Stimulated activated CD8-positive, alpha-beta memory T cell treated with anti-CD3 and anti-CD28 coated beads, Interleukin-4, amount 100 ng/mL, for 24 hours (primary cell): Measurements from ENCODE around the gene PSEN1.
"Not testable (repeated sequence)": the region's sequence is repeated elsewhere in the genome, so short reads cannot be mapped to it uniquely, and the experiment has no call there.

Experiments used
- DNase-seq: peaks from one replicate; pipeline ENCODE4 v3.0.0-alpha.2; 2020; ENCODE audit warnings: low read depth

Gene PSEN1

DNA sequence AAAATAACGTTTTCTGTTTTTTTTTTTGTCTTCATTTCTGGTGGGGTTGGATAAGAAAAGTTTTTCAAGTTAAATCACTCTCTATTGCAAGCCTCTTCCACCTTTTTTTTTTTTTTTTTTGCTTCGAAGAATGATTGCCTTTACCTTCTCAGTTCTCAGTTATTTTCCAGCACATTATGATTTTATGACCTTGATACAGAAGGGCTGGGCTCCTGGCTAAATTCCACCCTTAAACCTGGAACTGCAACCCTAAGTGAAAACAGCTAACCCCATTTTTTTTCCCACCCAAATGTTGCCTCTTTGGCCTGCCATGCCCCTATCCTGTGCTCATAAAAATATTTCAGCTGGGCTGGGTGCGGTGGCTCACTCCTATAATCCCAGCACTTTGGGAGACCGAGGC is 31.4 kb downstream of the PSEN1 start:
- no peak for DNase-seq

DNA sequence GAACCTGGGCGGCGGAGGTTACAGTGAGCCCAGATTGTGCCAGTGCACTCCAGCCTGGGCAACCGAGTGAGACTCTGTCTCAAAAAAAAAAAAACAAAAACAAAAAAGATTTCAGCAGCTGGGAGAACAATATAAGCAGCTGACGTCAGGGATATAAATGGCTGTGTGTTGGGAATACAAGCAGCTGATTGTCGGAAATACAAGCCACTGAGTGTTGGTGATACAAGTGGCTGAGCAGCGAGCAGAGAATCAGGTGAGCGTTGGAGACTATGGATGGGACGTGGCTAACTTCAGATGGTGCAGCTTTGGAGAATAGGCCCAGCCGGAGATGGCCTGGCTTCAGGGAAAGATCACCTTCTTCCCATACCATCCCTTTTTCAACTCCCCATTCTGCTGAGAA is 32.0 kb downstream of the PSEN1 start:
- DNase-seq, result no peak

DNA sequence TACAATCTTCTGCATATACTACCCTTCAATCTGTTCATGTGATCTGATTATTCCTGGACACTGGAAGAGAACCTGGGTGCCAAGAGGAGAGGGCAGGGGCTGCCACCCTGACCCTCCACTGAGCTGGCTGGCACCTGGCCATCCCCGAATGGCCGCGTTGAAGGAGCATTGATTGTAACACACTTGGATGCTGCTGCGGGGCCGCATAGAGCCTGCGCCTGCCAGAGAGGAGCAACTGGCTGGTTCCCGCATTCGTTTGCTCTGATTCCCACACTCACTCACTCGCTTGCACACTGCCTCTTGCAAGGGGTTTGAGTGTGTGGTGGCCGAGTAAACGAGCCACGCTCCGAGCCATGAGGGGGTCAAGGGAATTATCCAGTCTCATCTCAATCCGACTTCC is 32.4 kb downstream of the PSEN1 start:
- no peak for DNase-seq

DNA sequence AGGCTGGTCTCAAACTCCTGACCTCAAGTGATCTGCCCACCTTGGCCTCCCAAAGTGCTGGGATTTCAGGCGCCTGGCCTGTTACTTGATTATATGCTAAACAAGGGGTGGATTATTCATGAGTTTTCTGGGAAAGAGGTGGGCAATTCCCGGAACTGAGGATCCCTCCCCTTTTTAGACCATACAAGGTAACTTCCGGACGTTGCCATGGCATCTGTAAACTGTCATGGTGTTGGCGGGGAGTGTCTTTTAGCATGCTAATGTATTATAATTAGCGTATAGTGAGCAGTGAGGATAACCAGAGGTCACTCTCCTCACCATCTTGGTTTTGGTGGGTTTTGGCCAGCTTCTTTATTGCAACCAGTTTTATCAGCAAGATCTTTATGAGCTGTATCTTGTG is 33.5 kb downstream of the PSEN1 start:
- DNase-seq, result not testable (repeated sequence)

DNA sequence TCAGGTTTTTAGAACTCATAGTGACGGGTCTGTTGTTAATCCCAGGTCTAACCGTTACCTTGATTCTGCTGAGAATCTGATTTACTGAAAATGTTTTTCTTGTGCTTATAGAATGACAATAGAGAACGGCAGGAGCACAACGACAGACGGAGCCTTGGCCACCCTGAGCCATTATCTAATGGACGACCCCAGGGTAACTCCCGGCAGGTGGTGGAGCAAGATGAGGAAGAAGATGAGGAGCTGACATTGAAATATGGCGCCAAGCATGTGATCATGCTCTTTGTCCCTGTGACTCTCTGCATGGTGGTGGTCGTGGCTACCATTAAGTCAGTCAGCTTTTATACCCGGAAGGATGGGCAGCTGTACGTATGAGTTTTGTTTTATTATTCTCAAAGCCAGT is 34.4 kb downstream of the PSEN1 start:
- DNase-seq, result no peak

DNA sequence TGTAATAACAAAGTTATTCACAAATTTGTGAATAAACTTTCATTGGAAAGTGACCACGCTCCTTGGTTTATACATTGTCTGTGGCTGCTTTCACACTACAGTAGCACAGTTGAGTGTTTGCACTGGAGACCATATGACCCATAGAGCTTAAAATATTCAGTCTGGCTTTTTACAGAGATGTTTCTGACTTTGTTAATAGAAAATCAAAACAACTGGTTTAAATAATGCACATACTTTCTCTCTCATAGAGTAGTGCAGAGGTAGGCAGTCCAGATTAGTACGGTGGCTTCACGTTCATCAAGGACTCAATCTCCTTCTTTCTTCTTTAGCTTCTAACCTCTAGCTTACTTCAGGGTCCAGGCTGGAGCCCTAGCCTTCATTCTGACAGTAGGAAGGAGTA is 36.2 kb downstream of the PSEN1 start:
- no peak for DNase-seq

DNA sequence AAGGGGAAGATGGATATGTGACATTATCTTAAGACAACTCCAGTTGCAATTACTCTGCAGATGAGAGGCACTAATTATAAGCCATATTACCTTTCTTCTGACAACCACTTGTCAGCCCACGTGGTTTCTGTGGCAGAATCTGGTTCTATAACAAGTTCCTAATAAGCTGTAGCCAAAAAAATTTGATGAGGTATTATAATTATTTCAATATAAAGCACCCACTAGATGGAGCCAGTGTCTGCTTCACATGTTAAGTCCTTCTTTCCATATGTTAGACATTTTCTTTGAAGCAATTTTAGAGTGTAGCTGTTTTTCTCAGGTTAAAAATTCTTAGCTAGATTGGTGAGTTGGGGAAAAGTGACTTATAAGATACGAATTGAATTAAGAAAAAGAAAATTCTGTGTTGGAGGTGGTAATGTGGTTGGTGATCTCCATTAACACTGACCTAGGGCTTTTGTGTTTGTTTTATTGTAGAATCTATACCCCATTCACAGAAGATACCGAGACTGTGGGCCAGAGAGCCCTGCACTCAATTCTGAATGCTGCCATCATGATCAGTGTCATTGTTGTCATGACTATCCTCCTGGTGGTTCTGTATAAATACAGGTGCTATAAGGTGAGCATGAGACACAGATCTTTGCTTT is 36.9 kb downstream of the PSEN1 start:
- no peak for DNase-seq

DNA sequence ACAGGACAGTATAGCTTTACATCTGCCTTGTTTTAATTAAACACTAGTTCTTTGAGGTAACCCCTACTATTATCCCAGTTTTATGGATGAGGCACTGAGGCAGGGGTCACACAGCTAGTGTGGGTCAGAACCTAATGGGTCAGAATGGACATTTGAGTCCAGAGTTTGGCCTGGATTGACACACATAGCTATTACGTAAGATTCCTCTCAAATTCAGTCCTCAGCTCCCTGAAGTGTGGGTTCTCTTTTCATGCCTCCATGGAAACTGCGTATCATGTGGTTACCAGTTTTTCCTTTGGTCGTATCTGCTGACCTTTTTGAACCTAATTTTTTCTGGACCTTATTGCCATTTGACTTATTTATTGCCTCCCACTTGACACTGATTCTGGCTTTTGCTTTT is 40.4 kb downstream of the PSEN1 start:
- DNase-seq, result no peak

DNA sequence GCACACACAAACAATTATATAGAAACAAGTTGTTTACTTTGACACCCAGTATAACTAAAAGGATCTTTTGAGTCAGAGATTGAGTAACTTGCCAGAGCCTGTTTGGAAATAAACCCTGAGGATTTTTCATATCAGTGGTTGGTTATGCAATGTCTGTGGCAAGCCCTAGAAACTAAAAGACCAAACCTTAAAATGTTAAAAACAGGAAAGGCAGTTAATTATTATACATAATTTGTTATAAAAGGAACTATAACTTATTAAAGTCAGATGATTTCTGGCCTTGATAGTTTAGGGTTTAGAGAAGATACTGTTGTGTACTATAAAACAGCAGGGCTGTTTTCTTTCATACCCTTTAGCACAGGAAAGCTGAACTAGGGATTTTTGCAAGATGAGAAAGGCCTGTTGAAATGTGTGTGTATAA is 44.1 kb downstream of the PSEN1 start:
- DNase-seq, result no peak

DNA sequence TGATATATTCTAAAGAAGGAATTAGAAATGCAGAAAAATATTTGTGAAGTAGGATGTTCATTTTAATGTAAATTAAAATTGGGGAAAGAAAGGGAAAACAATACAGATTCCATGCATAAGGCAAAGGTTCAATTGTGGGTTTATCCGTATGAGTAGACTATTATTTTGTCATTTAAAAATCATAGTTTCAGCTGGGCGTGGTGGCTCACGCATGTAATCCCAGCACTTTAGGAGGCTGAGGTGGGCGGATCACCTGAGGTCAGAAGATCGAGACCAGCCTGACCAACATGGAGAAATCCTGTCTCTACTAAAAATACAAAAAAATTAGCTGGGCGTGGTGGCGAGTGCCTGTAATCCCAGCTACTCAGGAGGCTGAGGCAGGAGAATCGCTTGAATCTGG is 44.7 kb downstream of the PSEN1 start:
- not testable (repeated sequence) for DNase-seq

DNA sequence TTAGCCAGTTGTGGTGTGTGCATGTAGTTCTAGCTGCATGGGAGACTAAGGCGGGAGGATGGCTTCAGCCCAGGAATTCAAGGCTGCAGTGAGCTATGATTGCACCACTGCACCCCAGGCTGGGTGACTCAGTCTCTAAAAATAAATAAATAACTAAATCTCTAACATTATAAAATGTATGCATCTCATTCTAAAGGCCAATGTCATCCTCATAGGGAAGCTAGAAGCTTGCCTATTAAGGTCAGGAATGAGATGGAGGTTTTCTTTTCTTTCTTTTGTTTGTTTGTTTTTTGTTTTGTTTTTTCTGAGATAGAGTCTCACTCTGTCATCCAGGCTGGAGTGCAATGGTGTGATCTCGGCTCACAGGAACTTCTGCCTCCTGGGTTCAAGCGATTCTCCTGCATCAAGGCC is 52.2 kb downstream of the PSEN1 start:
- DNase-seq, result no peak

DNA sequence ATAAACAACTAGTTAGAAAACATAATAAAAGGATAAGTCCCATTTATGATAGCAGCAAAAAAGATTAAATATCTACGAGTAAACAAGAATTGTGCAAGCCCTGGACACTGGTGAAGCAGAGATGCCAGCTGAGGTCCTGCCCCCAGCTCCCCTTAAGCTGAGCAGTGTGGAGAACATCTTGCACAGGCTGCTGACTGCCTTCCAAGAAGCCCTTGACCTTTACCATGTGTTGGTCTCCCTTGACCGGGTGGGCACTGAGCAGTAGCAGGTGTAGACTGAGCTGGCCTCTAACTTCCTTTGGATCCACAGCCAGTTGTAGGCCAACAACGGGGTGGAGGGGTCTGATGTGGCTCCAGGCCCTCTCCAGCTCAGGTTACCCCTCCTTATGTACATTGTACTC is 53.3 kb downstream of the PSEN1 start:
- no peak for DNase-seq

DNA sequence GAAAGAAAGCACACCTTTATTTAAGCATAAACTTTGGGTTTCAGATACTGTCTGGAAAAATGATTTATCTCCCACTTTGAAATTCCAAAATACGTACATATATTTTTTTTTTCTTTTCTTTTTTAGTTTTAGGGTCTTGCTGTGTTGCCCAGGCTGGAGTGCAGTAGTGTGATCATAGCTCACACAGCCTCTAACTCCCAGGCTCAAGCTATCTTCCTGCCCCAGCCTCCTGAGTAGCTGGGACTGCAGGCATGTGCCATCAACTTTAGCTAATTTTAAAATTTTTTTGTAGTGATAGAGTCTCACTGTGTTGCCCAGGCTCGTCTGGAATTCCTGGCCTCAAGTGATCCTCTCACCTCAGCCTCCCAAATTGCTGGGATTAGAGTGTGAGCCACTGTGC is 55.1 kb downstream of the PSEN1 start:
- no peak for DNase-seq

DNA sequence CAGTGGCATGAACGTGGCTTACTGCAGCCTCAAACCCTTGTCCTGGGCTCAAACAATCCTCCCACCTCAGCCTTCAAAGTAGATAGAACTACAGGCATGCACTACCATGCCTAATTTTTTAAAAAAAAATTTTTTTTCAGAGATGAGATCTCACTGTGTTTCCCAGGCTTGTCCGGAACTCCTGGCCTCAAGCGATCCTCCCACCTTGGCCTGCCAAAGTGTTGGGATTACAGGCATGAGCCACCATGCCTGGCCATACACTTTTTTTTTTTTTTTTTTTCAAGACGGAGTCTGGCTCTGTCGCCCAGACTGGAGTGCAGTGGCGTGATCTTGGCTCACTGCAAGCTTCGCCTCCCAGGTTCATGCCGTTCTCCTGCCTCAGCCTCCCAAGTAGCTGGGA is 58.0 kb downstream of the PSEN1 start:
- DNase-seq, result not testable (repeated sequence)

DNA sequence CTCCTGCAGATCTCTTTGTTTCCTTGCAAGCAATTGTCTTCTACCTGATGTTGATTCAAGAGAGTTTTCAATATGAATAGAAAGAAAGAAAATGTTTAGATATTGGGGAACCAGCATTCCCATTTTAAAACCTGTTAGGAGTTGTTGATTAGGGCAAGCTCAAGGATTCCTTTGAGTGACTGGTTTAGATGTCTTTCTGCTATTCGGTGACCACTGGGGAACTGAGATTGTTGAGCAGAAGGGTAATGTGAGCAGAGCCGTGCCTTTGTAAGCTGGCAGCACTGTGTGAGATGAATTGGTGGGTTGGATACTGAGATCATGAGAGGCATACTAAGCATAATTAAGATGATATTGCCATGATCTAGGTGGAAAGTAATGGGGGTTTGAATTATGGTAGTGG is 61.9 kb downstream of the PSEN1 start:
- DNase-seq, result no peak

DNA sequence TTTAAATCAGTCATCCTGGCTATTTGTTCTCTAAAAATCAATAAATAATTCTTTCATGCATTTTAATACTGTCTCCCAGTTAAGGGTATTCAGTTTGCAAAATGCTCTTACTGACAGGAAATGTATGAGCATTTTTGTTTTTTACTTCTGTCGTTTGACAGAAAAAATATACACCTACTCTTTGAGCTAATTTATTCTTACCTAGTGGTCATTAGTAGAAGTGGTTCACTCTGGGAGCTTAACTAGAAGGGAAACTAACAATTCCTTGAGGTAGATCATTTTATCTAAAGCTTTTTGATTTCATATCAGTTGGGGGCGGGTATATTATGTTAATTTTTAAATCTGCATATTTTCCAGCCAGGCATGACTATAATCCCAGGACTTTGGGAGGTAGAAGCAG is 67.2 kb downstream of the PSEN1 start:
- no peak for DNase-seq

DNA sequence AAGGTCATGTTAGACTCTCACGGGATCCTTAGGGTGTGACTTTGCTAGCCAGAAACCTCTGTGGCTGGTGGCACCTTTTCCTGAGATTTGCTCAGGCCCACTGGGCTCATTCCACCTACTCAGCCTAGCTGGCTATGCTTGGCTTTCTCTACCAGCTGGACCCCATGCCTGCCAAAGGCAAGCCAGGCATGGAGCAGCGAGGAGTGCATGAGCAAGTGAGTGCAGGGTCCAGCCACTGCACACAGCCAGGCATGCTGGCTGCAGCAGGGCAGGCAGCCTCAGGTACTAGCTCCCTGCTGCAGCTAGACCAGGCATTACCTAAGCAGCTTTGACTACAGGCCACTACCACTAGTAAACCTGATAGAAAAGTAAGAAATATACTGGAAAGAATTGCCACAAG is 71.3 kb downstream of the PSEN1 start:
- no peak for DNase-seq

DNA sequence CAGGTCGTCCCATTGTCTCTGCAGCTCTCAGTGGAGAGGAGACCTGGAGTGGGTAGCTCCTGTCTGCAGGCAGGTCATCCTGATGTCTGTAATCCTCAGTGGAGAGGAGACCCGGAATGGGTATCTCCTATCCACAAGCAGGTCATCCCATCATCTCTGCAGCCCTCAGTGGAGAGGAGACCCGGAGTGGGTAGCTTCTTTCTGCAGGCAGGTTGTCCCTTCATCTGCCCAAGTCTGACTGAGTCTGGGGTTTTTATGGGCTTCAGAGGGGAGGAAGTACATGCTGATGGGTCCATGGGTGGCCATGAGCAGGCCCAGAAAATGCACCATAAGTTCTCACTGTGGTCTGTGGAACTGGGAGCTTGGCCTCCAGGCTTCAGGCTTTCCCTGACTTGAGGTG is 72.1 kb downstream of the PSEN1 start:
- no peak for DNase-seq

DNA sequence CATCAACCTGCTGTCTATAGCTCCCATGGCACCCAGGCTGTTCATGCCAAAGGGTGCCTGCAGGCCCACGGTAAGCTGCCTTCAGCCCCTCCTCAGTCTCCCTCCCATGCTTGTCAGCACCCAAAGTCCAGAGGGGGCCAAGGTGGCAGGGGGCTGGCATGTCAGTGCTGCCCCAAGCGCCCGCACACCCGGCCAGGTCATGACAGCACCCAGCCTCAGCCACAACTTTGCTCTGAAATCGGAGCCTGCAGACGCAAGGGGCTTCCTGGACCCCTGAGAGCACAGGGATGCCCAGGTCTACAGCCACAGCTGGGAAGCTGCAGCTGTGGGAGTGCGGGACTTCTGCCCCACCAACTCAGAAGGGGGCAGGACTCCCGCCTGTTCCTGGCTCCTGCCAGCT is 72.5 kb downstream of the PSEN1 start:
- DNase-seq, result no peak

DNA sequence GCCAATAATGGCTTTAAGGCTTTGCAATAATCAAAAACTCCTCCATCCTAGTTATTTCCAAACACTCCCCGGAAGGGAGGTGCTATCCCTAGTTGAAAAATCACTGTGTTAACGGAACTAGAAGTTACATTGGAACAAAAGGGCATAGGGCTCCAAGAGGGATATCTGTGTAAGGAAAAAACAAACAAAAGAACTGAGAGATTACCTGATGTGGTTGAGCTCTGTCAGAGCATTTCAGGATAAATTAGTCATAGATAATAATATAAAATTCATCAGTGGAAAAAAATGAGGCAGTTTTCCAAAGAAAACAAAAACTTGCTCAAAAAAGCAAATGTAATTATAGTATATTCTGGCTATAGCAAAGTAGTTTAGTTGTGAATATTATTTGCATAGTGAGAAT is 73.6 kb downstream of the PSEN1 start:
- DNase-seq, result no peak

DNA sequence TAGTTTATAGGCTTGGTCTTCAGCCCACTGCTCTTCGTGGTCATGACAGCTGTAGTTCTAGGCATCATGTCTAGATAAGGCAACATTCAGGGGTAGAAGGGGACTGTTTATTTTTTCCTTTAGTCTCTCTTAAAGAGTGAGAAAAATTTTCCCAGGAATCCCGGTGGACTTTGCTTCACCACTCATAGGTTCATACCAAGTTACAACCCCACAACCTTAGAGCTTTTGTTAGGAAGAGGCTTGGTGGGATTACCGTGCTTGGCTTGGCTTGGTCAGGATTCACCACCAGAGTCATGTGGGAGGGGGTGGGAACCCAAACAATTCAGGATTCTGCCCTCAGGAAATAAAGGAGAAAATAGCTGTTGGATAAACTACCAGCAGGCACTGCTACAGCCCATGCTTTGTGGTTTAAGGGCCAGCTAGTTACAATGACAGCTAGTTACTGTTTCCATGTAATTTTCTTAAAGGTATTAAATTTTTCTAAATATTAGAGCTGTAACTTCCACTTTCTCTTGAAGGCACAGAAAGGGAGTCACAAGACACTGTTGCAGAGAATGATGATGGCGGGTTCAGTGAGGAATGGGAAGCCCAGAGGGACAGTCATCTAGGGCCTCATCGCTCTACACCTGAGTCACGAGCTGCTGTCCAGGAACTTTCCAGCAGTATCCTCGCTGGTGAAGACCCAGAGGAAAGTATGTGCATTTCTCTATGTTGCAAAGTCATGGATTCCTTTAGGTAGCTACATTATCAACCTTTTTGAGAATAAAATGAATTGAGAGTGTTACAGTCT is 75.1 kb downstream of the PSEN1 start:
- DNase-seq, result no peak

DNA sequence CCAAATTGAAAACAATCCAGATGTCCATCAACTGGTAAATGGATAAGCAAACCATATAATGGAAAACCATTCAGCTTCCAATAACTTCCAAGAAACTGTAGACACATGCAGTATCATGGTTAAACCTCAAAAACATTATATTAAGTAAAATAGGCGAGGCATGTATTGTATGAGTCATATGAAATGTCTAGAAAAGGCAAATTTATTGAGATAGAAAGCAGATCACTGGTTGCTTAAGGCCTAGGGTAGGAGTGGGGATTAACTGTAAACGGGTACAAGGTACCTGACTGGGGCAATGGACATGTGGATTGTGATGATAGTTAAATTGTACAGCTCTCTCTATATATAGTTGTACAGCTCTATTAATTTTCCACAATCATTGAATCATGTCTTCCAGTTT is 79.7 kb downstream of the PSEN1 start:
- DNase-seq, result no peak

DNA sequence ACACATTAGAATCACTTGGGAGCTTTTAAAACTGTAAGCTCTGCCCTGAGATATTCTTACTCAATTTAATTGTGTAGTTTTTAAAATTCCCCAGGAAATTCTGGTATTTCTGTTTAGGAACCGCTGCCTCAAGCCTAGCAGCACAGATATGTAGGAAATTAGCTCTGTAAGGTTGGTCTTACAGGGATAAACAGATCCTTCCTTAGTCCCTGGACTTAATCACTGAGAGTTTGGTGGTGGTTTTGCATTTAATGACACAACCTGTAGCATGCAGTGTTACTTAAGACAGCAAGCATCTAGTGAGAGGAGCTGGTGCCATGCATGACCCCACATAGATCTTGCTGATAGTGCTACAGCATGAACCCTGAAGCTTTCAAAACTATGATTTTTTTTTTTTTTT is 81.1 kb downstream of the PSEN1 start:
- DNase-seq, result no peak

DNA sequence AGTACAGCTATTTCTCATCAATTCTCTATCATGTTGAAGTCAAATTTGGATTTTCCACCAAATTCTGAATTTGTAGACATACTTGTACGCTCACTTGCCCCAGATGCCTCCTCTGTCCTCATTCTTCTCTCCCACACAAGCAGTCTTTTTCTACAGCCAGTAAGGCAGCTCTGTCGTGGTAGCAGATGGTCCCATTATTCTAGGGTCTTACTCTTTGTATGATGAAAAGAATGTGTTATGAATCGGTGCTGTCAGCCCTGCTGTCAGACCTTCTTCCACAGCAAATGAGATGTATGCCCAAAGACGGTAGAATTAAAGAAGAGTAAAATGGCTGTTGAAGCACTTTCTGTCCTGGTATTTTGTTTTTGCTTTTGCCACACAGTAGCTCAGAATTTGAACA is 83.8 kb downstream of the PSEN1 start:
- no peak for DNase-seq
